NCI-H2196 (cell line): ENCODE results near the gene CLDN11.

Source experiments
- DNase-seq: peaks from one replicate; lab custom pipeline; 2025; ENCODE audit not compliant: unreplicated experiment; lab: John Stamatoyannopoulos, UW

Gene CLDN11

GRCh38 chr3:170470063-170471016, 51.7 kb downstream of the CLDN11 start:
- no peak for DNase-seq

- DNase-seq, result no peak
Observed at GRCh38 chr3:170471149-170471548, 52.5 kb downstream of the CLDN11 start.

GRCh38 chr3:170473358-170473757, 54.7 kb downstream of the CLDN11 start:
- no peak for DNase-seq

- no peak for DNase-seq
Observed at GRCh38 chr3:170475092-170475685, 56.5 kb downstream of the CLDN11 start.

GRCh38 chr3:170476291-170476690, 57.6 kb downstream of the CLDN11 start:
- DNase-seq, result no peak

- DNase-seq, result no peak
Observed at GRCh38 chr3:170477395-170477794, 58.7 kb downstream of the CLDN11 start.

- DNase-seq, result no peak
Observed at GRCh38 chr3:170480111-170480510, 61.4 kb downstream of the CLDN11 start.

GRCh38 chr3:170482199-170482598, 63.5 kb downstream of the CLDN11 start:
- no peak for DNase-seq

- DNase-seq, result no peak
Observed at GRCh38 chr3:170483485-170484262, 65.0 kb downstream of the CLDN11 start.
